Activated CD4-positive, alpha-beta memory T cell treated with anti-CD3 and anti-CD28 coated beads for 36 hours (primary cell): Measurements from ENCODE around the gene MLC1. TPM values are rescaled to one million over a fixed set of nuclear protein-coding genes. Genes with fewer than 3 reads are reported as not detected.

ENCODE experiments used
- CTCF ChIA-PET: fragments of 350-600 bp; sonication (Branson Sonifier 250); formaldehyde crosslinking; loops from one replicate; lab custom pipeline; 2021; ENCODE audit warnings: antibody characterized with exemption, inconsistent platforms; lab: Charles Lee
- POLR2A ChIA-PET: fragments of 350-600 bp; sonication (Branson Sonifier 250); formaldehyde crosslinking; loops from one replicate; lab custom pipeline; 2021; ENCODE audit warnings: antibody characterized with exemption; lab: Charles Lee
- DNase-seq: peaks from one replicate; pipeline ENCODE4 v3.0.0-alpha.2; 2020
- H3K27ac Mint-ChIP-seq: one replicate; pipeline ENCODE4 v1.8.0; 2021; ENCODE audit warnings: mixed read lengths
- H3K27me3 Mint-ChIP-seq: one replicate; pipeline ENCODE4 v1.8.0; 2021; ENCODE audit warnings: mixed read lengths
- H3K36me3 Mint-ChIP-seq: one replicate; pipeline ENCODE4 v1.8.0; 2021; ENCODE audit warnings: mixed read lengths
- H3K4me1 Mint-ChIP-seq: one replicate; pipeline ENCODE4 v1.8.0; 2021; ENCODE audit warnings: low read depth, mixed read lengths
- H3K4me3 Mint-ChIP-seq: one replicate; pipeline ENCODE4 v1.8.0; 2021; ENCODE audit warnings: mild to moderate bottlenecking, mixed read lengths
- H3K9me3 Mint-ChIP-seq: one replicate; pipeline ENCODE4 v1.8.0; 2021; ENCODE audit warnings: mixed read lengths
- intact Hi-C: fragments of 100-400 bp; cut with micrococcal nuclease; formaldehyde crosslinking; loops from one replicate; pipeline ENCODE4 v1.15.1; 2023
- total RNA-seq, 2 experiments: library from RNA; stranded (reverse); gene quantifications; one replicate each; pipeline ENCODE4 v1.2.3, GENCODE V29; 2021

MLC1 gene
- total RNA-seq, 2 experiments from 2014 or later, result not detected

- POLR2A ChIA-PET, result interaction anchor here (1.2 kb wide), 1 partner anchor 48 kb away, joined by 6 read pairs; no protein-coding TSS in a partner anchor
- peak overlapping the region; percentile 74 for H3K4me3 Mint-ChIP-seq
- intact Hi-C loops, result loop anchor here (1.0 to 5.0 kb wide), 5 partner anchors 11 to 182 kb away; no protein-coding TSS in a partner anchor
Measured at GRCh38 chr22:50019316-50019715, 65.9 kb downstream of the MLC1 start.

GRCh38 chr22:50018608-50019285, 66.5 kb downstream of the MLC1 start:
- POLR2A ChIA-PET, result interaction anchor here (0.6 to 1.7 kb wide), 6 partner anchors 12 to 82 kb away, joined by 3 to 9 read pairs (median 6); no protein-coding TSS in a partner anchor

More at GRCh38 chr22:50019316-50019715, 65.9 kb downstream of the MLC1 start:
- Mint-ChIP-seq H3K27ac (no peak overlapping the region), H3K9me3 (peaks cover 3% of the 10 kb centered on the region), H3K27me3 (peaks cover 1% of the 10 kb centered on the region), H3K36me3 (peaks cover 8% of the 10 kb centered on the region), H3K4me1 (peaks cover 1% of the 10 kb centered on the region)
- DNase-seq, result no peak
- CTCF ChIA-PET, result interaction anchor here (0.6 to 4.5 kb wide), 5 partner anchors 11 to 39 kb away, joined by 3 to 36 read pairs (median 8); no protein-coding TSS in a partner anchor

GRCh38 chr22:50017701-50018224, 67.5 kb downstream of the MLC1 start:
- Mint-ChIP-seq H3K27ac (no peak overlapping the region), H3K27me3 (no peaks in the 10 kb centered on the region), H3K4me1 (peaks cover 3% of the 10 kb centered on the region), H3K36me3 (peaks cover 8% of the 10 kb centered on the region), H3K4me3 (peak overlapping the region; percentile 74), H3K9me3 (peaks cover 3% of the 10 kb centered on the region)
- DNase-seq, result peak; percentile 47
- intact Hi-C loops, result loop anchor here (2.0 to 5.0 kb wide), 3 partner anchors 41 to 180 kb away; no protein-coding TSS in a partner anchor
- ChIA-PET POLR2A (interaction anchor here (0.6 to 2.3 kb wide), 10 partner anchors 10 to 174 kb away, joined by 3 to 11 read pairs (median 6); no protein-coding TSS in a partner anchor), CTCF (interaction anchor here (0.9 to 4.5 kb wide), 8 partner anchors 10 to 603 kb away, joined by 3 to 36 read pairs (median 7); no protein-coding TSS in a partner anchor)

More at GRCh38 chr22:50018608-50019285, 66.5 kb downstream of the MLC1 start:
- Mint-ChIP-seq H3K36me3 (peaks cover 8% of the 10 kb centered on the region), H3K9me3 (peaks cover 3% of the 10 kb centered on the region), H3K27ac (no peak overlapping the region), H3K27me3 (no peaks in the 10 kb centered on the region), H3K4me1 (no peaks in the 10 kb centered on the region), H3K4me3 (peak overlapping the region; percentile 74)
- CTCF ChIA-PET, result interaction anchor here (1.2 to 4.5 kb wide), 5 partner anchors 11 to 88 kb away, joined by 5 to 36 read pairs (median 10); no protein-coding TSS in a partner anchor
- intact Hi-C loops, result loop anchor here (1.0 to 5.0 kb wide), 5 partner anchors 12 to 181 kb away; no protein-coding TSS in a partner anchor
- DNase-seq, result peak; percentile 69

- POLR2A ChIA-PET, result interaction anchor here (0.9 to 2.3 kb wide), 10 partner anchors 11 to 174 kb away, joined by 3 to 11 read pairs (median 5); partner anchors contain the start of gene PIM3
- Mint-ChIP-seq H3K4me1 (peaks cover 3% of the 10 kb centered on the region), H3K4me3 (peak overlapping the region; percentile 74), H3K27me3 (no peaks in the 10 kb centered on the region), H3K36me3 (peaks cover 8% of the 10 kb centered on the region), H3K27ac (no peak overlapping the region), H3K9me3 (peaks cover 3% of the 10 kb centered on the region)
- DNase-seq, result peak; percentile 96
- CTCF ChIA-PET, result interaction anchor here (0.9 to 4.5 kb wide), 8 partner anchors 11 to 604 kb away, joined by 3 to 36 read pairs (median 7); no protein-coding TSS in a partner anchor
- intact Hi-C loops, result loop anchor here (5.0 kb wide), 1 partner anchor 180 kb away; no protein-coding TSS in a partner anchor
Measured at GRCh38 chr22:50016988-50017700, 68.1 kb downstream of the MLC1 start.

- Mint-ChIP-seq H3K27me3 (no peaks in the 10 kb centered on the region), H3K27ac (no peak overlapping the region), H3K36me3 (peaks cover 8% of the 10 kb centered on the region), H3K4me1 (peaks cover 9% of the 10 kb centered on the region), H3K9me3 (peaks cover 3% of the 10 kb centered on the region), H3K4me3 (peak overlapping the region; percentile 74)
- intact Hi-C loops, result loop anchor here (5.0 kb wide), 1 partner anchor 179 kb away; no protein-coding TSS in a partner anchor
- CTCF ChIA-PET, result interaction anchor here (0.8 to 4.5 kb wide), 5 partner anchors 14 to 605 kb away, joined by 3 to 36 read pairs (median 3); no protein-coding TSS in a partner anchor
- POLR2A ChIA-PET, result interaction anchor here (0.9 to 2.3 kb wide), 7 partner anchors 11 to 99 kb away, joined by 4 to 11 read pairs (median 5); partner anchors contain the start of gene PIM3
- DNase-seq, result no peak
Measured at GRCh38 chr22:50016308-50016987, 68.8 kb downstream of the MLC1 start.

GRCh38 chr22:50015451-50016307, 69.5 kb downstream of the MLC1 start:
- CTCF ChIA-PET, result interaction anchor here (0.8 to 4.5 kb wide), 5 partner anchors 14 to 85 kb away, joined by 3 to 36 read pairs (median 10); no protein-coding TSS in a partner anchor

GRCh38 chr22:50014655-50015401, 70.4 kb downstream of the MLC1 start:
- Mint-ChIP-seq H3K36me3 (peaks cover 8% of the 10 kb centered on the region), H3K27ac (no peak overlapping the region), H3K4me1 (peaks cover 16% of the 10 kb centered on the region), H3K27me3 (peaks cover 3% of the 10 kb centered on the region), H3K9me3 (peaks cover 3% of the 10 kb centered on the region), H3K4me3 (no peak overlapping the region)
- DNase-seq, result no peak
- POLR2A ChIA-PET, result no interaction called here
- CTCF ChIA-PET, result interaction anchor here (0.7 to 3.0 kb wide), 3 partner anchors 16 to 159 kb away, joined by 3 to 10 read pairs (median 3); no protein-coding TSS in a partner anchor
- intact Hi-C loops, result loop anchor here (5.0 kb wide), 1 partner anchor 178 kb away; no protein-coding TSS in a partner anchor

More at GRCh38 chr22:50015451-50016307, 69.5 kb downstream of the MLC1 start:
- intact Hi-C loops, result loop anchor here (5.0 kb wide), 1 partner anchor 178 kb away; no protein-coding TSS in a partner anchor
- peaks cover 3% of the 10 kb centered on the region for H3K27me3 Mint-ChIP-seq
- peaks cover 8% of the 10 kb centered on the region for H3K36me3 Mint-ChIP-seq
- POLR2A ChIA-PET, result interaction anchor here (0.9 to 2.3 kb wide), 5 partner anchors 12 to 98 kb away, joined by 4 to 11 read pairs (median 5); partner anchors contain the start of gene PIM3
- peaks cover 3% of the 10 kb centered on the region for H3K9me3 Mint-ChIP-seq
- DNase-seq, result no peak
- H3K4me3 Mint-ChIP-seq, result no peak overlapping the region
- H3K4me1 Mint-ChIP-seq, result peaks cover 15% of the 10 kb centered on the region
- H3K27ac Mint-ChIP-seq, result no peak overlapping the region

GRCh38 chr22:50014053-50014501, 71.1 kb downstream of the MLC1 start:
- H3K4me3 Mint-ChIP-seq, result peak overlapping the region; percentile 49
- H3K9me3 Mint-ChIP-seq, result peaks cover 1% of the 10 kb centered on the region
- no peak for DNase-seq
- ChIA-PET CTCF (interaction anchor here (0.9 to 3.0 kb wide), 3 partner anchors 17 to 37 kb away, joined by 3 to 10 read pairs (median 5); no protein-coding TSS in a partner anchor), POLR2A (interaction anchor here (1.1 to 1.4 kb wide), 2 partner anchors 14 to 177 kb away, joined by 3 read pairs; no protein-coding TSS in a partner anchor)
- peaks cover 7% of the 10 kb centered on the region for H3K36me3 Mint-ChIP-seq
- H3K27ac Mint-ChIP-seq, result peak overlapping the region; percentile 57
- peaks cover 18% of the 10 kb centered on the region for H3K4me1 Mint-ChIP-seq
- intact Hi-C loops, result no loop called here
- peaks cover 3% of the 10 kb centered on the region for H3K27me3 Mint-ChIP-seq
